ENCODE data around the gene APRT. TPM values are rescaled to one million over a fixed set of nuclear protein-coding genes. Genes with fewer than 3 reads are reported as not detected.

The APRT gene
- total RNA-seq, 1 experiment from 2014 or later, result 311 TPM

- POLR2A ChIA-PET, result interaction anchor here (1.1 to 1.8 kb wide), 3 partner anchors 10 to 18 kb away, joined by 3 to 6 read pairs (median 4); partner anchors contain the start of gene APRT
- Histone ChIP-seq H3K4me1 (ENCODE audit: control insufficient read depth in 1 of 2, insufficient read depth in 2 of 2, low read length in 2 of 2) (peaks cover 10 to 26% of the 10 kb centered on the region in 2 experiments), H3K4me3 (replicated peaks in 1 of 2; ENCODE audit: low read depth in 1 of 2, low read length in 2 of 2) (no peak overlapping the region), H3K27me3 (ENCODE audit: insufficient read depth, low read length) (no peaks in the 10 kb centered on the region), H3K9ac (ENCODE audit: low read length) (no peak overlapping the region), H3K4me2 (ENCODE audit: low read length) (no peak overlapping the region), H3K36me3 (ENCODE audit: control insufficient read depth in 1 of 2, insufficient read depth in 2 of 2, low read length in 2 of 2) (peaks cover 0 to 2% of the 10 kb centered on the region in 2 experiments; a peak in 1 of 4 replicates), H3K9me3 (ENCODE audit: control insufficient read depth in 1 of 2, insufficient read depth in 1 of 2, low read depth in 1 of 2, low read length in 2 of 2) (no peaks in the 10 kb centered on the region), H4K20me1 (ENCODE audit: insufficient read depth) (peaks cover 4% of the 10 kb centered on the region; the same call in 1 of the 2 replicates), H3K9me2 (ENCODE audit: insufficient read depth) (no peaks in the 10 kb centered on the region), H3K27ac (ENCODE audit: low read depth, low read length) (no peak overlapping the region), H3K79me2 (ENCODE audit: insufficient read depth, low read length) (peaks cover 13% of the 10 kb centered on the region), H2AFZ (ENCODE audit: low read depth, low read length, poor library complexity, severe bottlenecking) (no peak overlapping the region)
- CTCF ChIA-PET, result no interaction called here
- no peak for DNase-seq (ENCODE audit: low read depth, low spot score)
- BruUV-seq (replicated peaks), result no TSS peak
- intact Hi-C loops (cut with micrococcal nuclease), result loop anchor here (5.0 kb wide), 1 partner anchor 62 kb away; no protein-coding TSS in a partner anchor
- no peak for TF ChIP-seq POLR2AphosphoS5 (IDR thresholded peaks at IDR 0.05; ENCODE audit: low read depth, low read length)
- no peak for TF ChIP-seq SIN3A (IDR thresholded peaks at IDR 0.05; ENCODE audit: low read depth)
- no peak for TF ChIP-seq MAX (IDR thresholded peaks at IDR 0.05)
- no peak for TF ChIP-seq ATF3 (IDR thresholded peaks at IDR 0.05)
- no peak for TF ChIP-seq EZH2 (IDR thresholded peaks at IDR 0.05)
- TF ChIP-seq CBX3 (IDR thresholded peaks at IDR 0.05; ENCODE audit: low read depth), result no peak
- TF ChIP-seq ZFX (IDR thresholded peaks at IDR 0.05), result no peak
- no peak for TF ChIP-seq FOSL1 (IDR thresholded peaks at IDR 0.05; ENCODE audit: low read depth)
- TF ChIP-seq JUND (IDR thresholded peaks at IDR 0.05), result no peak
- no peak for ATAC-seq
- RAD21 ChIA-PET (ENCODE audit: low non-redundant PET in 1 of 2, low total read pairs in 2 of 2, uncharacterized antibody in 2 of 2, unreplicated experiment in 2 of 2), result no interaction called here
Observed at GRCh38 chr16:88799569-88800276, 12.0 kb downstream of the APRT start.
